Neuronal stem cell (in vitro differentiated cells): ENCODE measurements around the gene OLFML1. TPM values are rescaled to one million over a fixed set of nuclear protein-coding genes. Genes with fewer than 3 reads are reported as not detected.

Source experiments
- DNase-seq: peaks from one replicate; pipeline ENCODE4 v3.0.0-alpha.2; 2013; ENCODE audit warnings: low spot score
- H2AFZ ChIP-seq: one replicate; pipeline ENCODE4 v1.6.1; 2013; ENCODE audit warnings: mild to moderate bottlenecking, low read length, inconsistent platforms
- H2AK5ac ChIP-seq: 2 replicates; pipeline ENCODE4 v1.6.1; 2013; ENCODE audit warnings: low read depth, mild to moderate bottlenecking, inconsistent platforms, low read length, moderate library complexity, mixed read lengths
- H2BK120ac ChIP-seq: 2 replicates; pipeline ENCODE4 v1.6.1; 2013; ENCODE audit warnings: low read depth, mild to moderate bottlenecking, inconsistent platforms, low read length, moderate library complexity, mixed read lengths
- H2BK12ac ChIP-seq: one replicate; pipeline ENCODE4 v1.6.1; 2013; ENCODE audit warnings: low read length, inconsistent platforms
- H2BK15ac ChIP-seq: 2 replicates; pipeline ENCODE4 v1.6.1; 2013; ENCODE audit warnings: mild to moderate bottlenecking, low read length, inconsistent platforms, mixed read lengths
- H2BK5ac ChIP-seq: one replicate; pipeline ENCODE4 v1.6.1; 2013; ENCODE audit warnings: inconsistent platforms, mild to moderate bottlenecking, low read length, moderate library complexity
- H3K14ac ChIP-seq: one replicate; pipeline ENCODE4 v1.6.1; 2013; ENCODE audit warnings: low read length, inconsistent platforms
- H3K18ac ChIP-seq: 2 replicates; pipeline ENCODE4 v1.6.1; 2013; ENCODE audit warnings: low read length, inconsistent platforms
- H3K23ac ChIP-seq: 2 replicates; pipeline ENCODE4 v1.6.1; 2013; ENCODE audit warnings: low read depth, mild to moderate bottlenecking, mixed read lengths, low read length, inconsistent platforms; ENCODE audit not compliant: poor library complexity
- H3K27ac ChIP-seq: replicated peaks from 3 replicates; pipeline ENCODE4 v1.5.1; 2013; ENCODE audit warnings: low read length, inconsistent platforms
- H3K27me3 ChIP-seq, 3 experiments: 2 replicates each; pipeline ENCODE4 v1.6.1; 2013; ENCODE audit warnings: low read length in 3 of 3, mild to moderate bottlenecking in 2 of 3, inconsistent platforms in 1 of 3, low read depth in 1 of 3, mixed read lengths in 1 of 3, moderate library complexity in 1 of 3; ENCODE audit not compliant: control insufficient read depth in 3 of 3, insufficient read depth in 3 of 3
- H3K36me3 ChIP-seq, 2 donors: replicated peaks in 1 of 2; 2 replicates each; pipeline ENCODE4 v1.6.1; 2013; ENCODE audit warnings: low read length in 2 of 2; ENCODE audit not compliant: control insufficient read depth in 2 of 2, insufficient read depth in 2 of 2
- H3K4ac ChIP-seq: 2 replicates; pipeline ENCODE4 v1.6.1; 2013; ENCODE audit warnings: inconsistent platforms, mild to moderate bottlenecking, low read length, moderate library complexity
- H3K4me1 ChIP-seq, 2 donors: 1 replicate in 1 of 2; 2 replicates in 1 of 2; pipeline ENCODE4 v1.6.1; 2013; ENCODE audit warnings: low read length in 2 of 2, low read depth in 1 of 2; ENCODE audit not compliant: control insufficient read depth in 2 of 2, insufficient read depth in 1 of 2
- H3K4me2 ChIP-seq: one replicate; pipeline ENCODE4 v1.6.1; 2013; ENCODE audit warnings: mild to moderate bottlenecking, low read length, inconsistent platforms; ENCODE audit not compliant: insufficient read depth, poor library complexity, severe bottlenecking
- H3K4me3 ChIP-seq, 2 donors: 2 replicates each; pipeline ENCODE4 v1.5.1; 2013; ENCODE audit warnings: low read length in 2 of 2, mild to moderate bottlenecking in 2 of 2, inconsistent platforms in 1 of 2, moderate library complexity in 1 of 2
- H3K79me1 ChIP-seq: one replicate; pipeline ENCODE4 v1.6.1; 2013; ENCODE audit warnings: low read depth, mild to moderate bottlenecking, inconsistent platforms, low read length, moderate library complexity
- H3K9ac ChIP-seq: one replicate; pipeline ENCODE4 v1.6.1; 2013; ENCODE audit warnings: mild to moderate bottlenecking, low read depth, low read length, inconsistent platforms; ENCODE audit not compliant: poor library complexity
- H3K9me3 ChIP-seq, 2 donors: replicated peaks in 1 of 2; 2 replicates each; pipeline versions ENCODE3 to v1.6.1; 2013; ENCODE audit warnings: low read length in 2 of 2, mild to moderate bottlenecking in 2 of 2, inconsistent platforms in 1 of 2, low read depth in 1 of 2, mixed read lengths in 1 of 2, moderate library complexity in 1 of 2; ENCODE audit not compliant: control insufficient read depth in 2 of 2, insufficient read depth in 1 of 2
- H4K8ac ChIP-seq: one replicate; pipeline ENCODE4 v1.6.1; 2013; ENCODE audit warnings: low read depth, mild to moderate bottlenecking, inconsistent platforms, low read length, moderate library complexity
- H4K91ac ChIP-seq: one replicate; pipeline ENCODE4 v1.6.1; 2013; ENCODE audit warnings: low read length, low read depth, mild to moderate bottlenecking, inconsistent platforms; ENCODE audit not compliant: poor library complexity
- WGBS, 2 donors: extraction: QIAGEN DNeasy Blood & Tissue Kit; methylation state at CpG; one replicate each; pipeline ENCODE4 v1.1.7; 2013; ENCODE audit warnings: missing lambda C conversion rate in 2 of 2, mixed read lengths in 1 of 2; ENCODE audit not compliant: insufficient read length in 2 of 2, insufficient replicate concordance in 1 of 2; ENCODE audit errors: extremely low coverage in 2 of 2; 5-methylcytosine and 5-hydroxymethylcytosine counted together
- polyA plus RNA-seq, 2 experiments: library from polyadenylated mRNA; stranded (reverse); fragments of 200-250 nt; gene quantifications; one replicate each; pipeline ENCODE4 v1.2.3, GENCODE V29; 2013

OLFML1 gene
- 0.20 TPM for polyA plus RNA-seq (2013, experiment 1 of 2)
- polyA plus RNA-seq (2013, experiment 2 of 2) = 0.15 TPM

- no peak within 1 kb of the TSS for H2BK120ac ChIP-seq
- no peak within 1 kb of the TSS for H2AFZ ChIP-seq
- H3K4me1 ChIP-seq = peaks cover 0 to 6% of the 10 kb centered on the region in 2 donors
- H2BK12ac ChIP-seq = no peak within 1 kb of the TSS
- H3K27ac ChIP-seq = no peak within 1 kb of the TSS
- no peak within 1 kb of the TSS for H3K14ac ChIP-seq
- no peak for DNase-seq
- H3K18ac ChIP-seq = peak within 1 kb of the TSS; percentile 9
- no peak within 1 kb of the TSS for H3K4me3 ChIP-seq
- H3K79me1 ChIP-seq = no peaks in the 10 kb centered on the region
- no peak within 1 kb of the TSS for H3K4ac ChIP-seq
- H4K8ac ChIP-seq = no peak within 1 kb of the TSS
- H3K27me3 ChIP-seq = no peaks in the 10 kb centered on the region
- no peak within 1 kb of the TSS for H2BK5ac ChIP-seq
- no peak within 1 kb of the TSS for H4K91ac ChIP-seq
- H2AK5ac ChIP-seq = no peak within 1 kb of the TSS
- H3K36me3 ChIP-seq = no peaks in the 10 kb centered on the region
- no peak within 1 kb of the TSS for H2BK15ac ChIP-seq
- H3K9ac ChIP-seq = no peak within 1 kb of the TSS
- H3K4me2 ChIP-seq = no peak within 1 kb of the TSS
- no CpG with 5 or more reads among the region's 15 CpGs for WGBS, 2 donors
- no peaks in the 10 kb centered on the region for H3K9me3 ChIP-seq
- H3K23ac ChIP-seq = no peak within 1 kb of the TSS
These were observed at the start of gene OLFML1 for GRCh38 chr11:7485186-7486097. Gene OLFML1, plus strand, starts transcription at chr11:7485506. Its CDS starts 370 bp downstream, at chr11:7485876.

- Histone ChIP-seq H2BK120ac (no peak overlapping the region), H3K4me2 (no peak overlapping the region), H2AFZ (no peak overlapping the region), H2AK5ac (no peak overlapping the region), H3K27ac (no peak overlapping the region), H2BK12ac (no peak overlapping the region), H3K23ac (no peak overlapping the region), H3K79me1 (no peaks in the 10 kb centered on the region), H2BK15ac (no peak overlapping the region), H2BK5ac (no peak overlapping the region), H3K4me1 (no peaks in the 10 kb centered on the region), H3K9ac (no peak overlapping the region), H3K18ac (no peak overlapping the region), H3K27me3 (peaks cover 0 to 3% (median 0%) of the 10 kb centered on the region in 3 experiments), H4K8ac (no peak overlapping the region), H4K91ac (no peak overlapping the region), H3K9me3 (no peaks in the 10 kb centered on the region), H3K36me3 (no peaks in the 10 kb centered on the region), H3K4me3 (no peak overlapping the region), H3K14ac (no peak overlapping the region), H3K4ac (no peak overlapping the region)
- no CpG with 5 or more reads among the region's 1 CpG for WGBS, 2 donors
- DNase-seq = no peak
These were observed 49.2 kb upstream of the OLFML1 start for GRCh38 chr11:7436146-7436545.

- Histone ChIP-seq H2BK120ac (no peak overlapping the region), H3K18ac (no peak overlapping the region), H3K4me3 (no peak overlapping the region), H2BK15ac (no peak overlapping the region), H3K9ac (no peak overlapping the region), H2AFZ (no peak overlapping the region), H3K23ac (no peak overlapping the region), H3K9me3 (no peaks in the 10 kb centered on the region), H3K4ac (no peak overlapping the region), H4K91ac (no peak overlapping the region), H2AK5ac (no peak overlapping the region), H2BK5ac (no peak overlapping the region), H3K14ac (no peak overlapping the region), H4K8ac (no peak overlapping the region), H3K4me2 (no peak overlapping the region), H3K4me1 (no peaks in the 10 kb centered on the region), H3K27ac (no peak overlapping the region), H3K79me1 (no peaks in the 10 kb centered on the region), H3K36me3 (no peaks in the 10 kb centered on the region), H3K27me3 (peaks cover 0 to 3% (median 0%) of the 10 kb centered on the region in 3 experiments), H2BK12ac (no peak overlapping the region)
- DNase-seq = no peak
- no CpG with 5 or more reads among the region's 5 CpGs for WGBS, 2 donors
These were observed 48.6 kb upstream of the OLFML1 start for GRCh38 chr11:7436657-7437056.

- H2BK120ac ChIP-seq = no peak overlapping the region
- no peak overlapping the region for H2BK5ac ChIP-seq
- no peak overlapping the region for H2BK15ac ChIP-seq
- H2BK12ac ChIP-seq = no peak overlapping the region
- no peak overlapping the region for H3K4me2 ChIP-seq
- H3K4ac ChIP-seq = no peak overlapping the region
- no peaks in the 10 kb centered on the region for H3K9me3 ChIP-seq
- no peak overlapping the region for H2AK5ac ChIP-seq
- no peak overlapping the region for H3K18ac ChIP-seq
- H3K27ac ChIP-seq = no peak overlapping the region
- no peak overlapping the region for H3K9ac ChIP-seq
- H3K27me3 ChIP-seq = peaks cover 0 to 3% (median 0%) of the 10 kb centered on the region in 3 experiments
- H4K91ac ChIP-seq = no peak overlapping the region
- no peak for DNase-seq
- no peak overlapping the region for H2AFZ ChIP-seq
- H3K23ac ChIP-seq = no peak overlapping the region
- no peaks in the 10 kb centered on the region for H3K4me1 ChIP-seq
- no peaks in the 10 kb centered on the region for H3K79me1 ChIP-seq
- no peaks in the 10 kb centered on the region for H3K36me3 ChIP-seq
- H3K4me3 ChIP-seq = no peak overlapping the region
- no CpG with 5 or more reads among the region's 3 CpGs for WGBS, 2 donors
- H4K8ac ChIP-seq = no peak overlapping the region
- no peak overlapping the region for H3K14ac ChIP-seq
These were observed 47.6 kb upstream of the OLFML1 start for GRCh38 chr11:7437696-7438095.
